Smooth muscle cell (in vitro differentiated cells): ENCODE measurements around the gene CTNND2. TPM values are rescaled to one million over a fixed set of nuclear protein-coding genes. Genes with fewer than 3 reads are reported as not detected.

ENCODE experiments used
- DNase-seq: peaks from one replicate; lab custom pipeline; 2025; ENCODE audit not compliant: unreplicated experiment; lab: John Stamatoyannopoulos, UW
- H2AFZ ChIP-seq: fragments of 200-600 bp; sonication (generic); 2 replicates; pipeline ENCODE4 v1.6.0; 2016; ENCODE audit warnings: antibody characterized with exemption, low read depth, mild to moderate bottlenecking
- H3F3A ChIP-seq: fragments of 200-600 bp; sonication (generic); 2 replicates; pipeline ENCODE4 v1.6.0; 2017; ENCODE audit warnings: antibody characterized with exemption, low read depth
- H3K27ac ChIP-seq: fragments of 200-600 bp; sonication (generic); 2 replicates; pipeline ENCODE4 v1.5.1; 2016; ENCODE audit warnings: low read depth, mild to moderate bottlenecking
- H3K27me3 ChIP-seq: fragments of 200-600 bp; sonication (generic); 2 replicates; pipeline ENCODE4 v1.6.1; 2016; ENCODE audit warnings: low read depth, mild to moderate bottlenecking
- H3K36me3 ChIP-seq: fragments of 200-600 bp; sonication (generic); 2 replicates; pipeline ENCODE4 v1.5.1; 2016; ENCODE audit warnings: low read depth
- H3K4me1 ChIP-seq: fragments of 200-600 bp; sonication (generic); 2 replicates; pipeline ENCODE4 v1.5.1; 2016; ENCODE audit warnings: low read depth
- H3K4me2 ChIP-seq: fragments of 200-600 bp; sonication (generic); 2 replicates; pipeline ENCODE4 v1.6.0; 2016; ENCODE audit warnings: mild to moderate bottlenecking
- H3K4me3 ChIP-seq: fragments of 200-600 bp; sonication (generic); 2 replicates; pipeline ENCODE4 v1.5.1; 2016; ENCODE audit warnings: mild to moderate bottlenecking
- H3K79me2 ChIP-seq: fragments of 200-600 bp; sonication (generic); 2 replicates; pipeline ENCODE4 v1.6.0; 2016; ENCODE audit warnings: low read depth, mild to moderate bottlenecking
- H3K9ac ChIP-seq: fragments of 200-600 bp; sonication (generic); 2 replicates; pipeline ENCODE4 v1.6.0; 2016; ENCODE audit warnings: low read depth
- H3K9me3 ChIP-seq: fragments of 200-600 bp; sonication (generic); replicated peaks from 2 replicates; pipeline ENCODE4 v1.5.1; 2016; ENCODE audit warnings: low read depth
- H4K20me1 ChIP-seq: fragments of 200-600 bp; sonication (generic); 2 replicates; pipeline ENCODE4 v1.6.0; 2016; ENCODE audit warnings: low read depth
- CTCF ChIP-seq: fragments of 200-600 bp; sonication (generic); IDR thresholded peaks from 2 replicates; pipeline ENCODE4 v1.5.1; 2017; ENCODE audit warnings: borderline replicate concordance, mild to moderate bottlenecking, antibody characterized with exemption; ENCODE audit not compliant: insufficient read depth, poor library complexity, severe bottlenecking
- WGBS: methylation state at CpG from one replicate; pipeline ENCODE4 v1.1.7; 2016; ENCODE audit warnings: low lambda C conversion rate; 5-methylcytosine and 5-hydroxymethylcytosine counted together
- polyA plus RNA-seq: library from polyadenylated mRNA; unstranded; fragments of >200 nt; fragmentation: Nextera tagmentation; extraction: Ambion mirVana; gene quantifications from 2 replicates; pipeline ENCODE4 v1.2.1, GENCODE V29; 2016
- total RNA-seq: library from RNA; depleted of rRNA; stranded (reverse); fragments of >200 nt; gene quantifications from 2 replicates; pipeline ENCODE4 v1.2.3, GENCODE V29; 2014

The CTNND2 gene
- total and polyA plus RNA-seq, 2 experiments from 2014 or later = 2.7 to 5.8 TPM

GRCh38 chr5:11675184-11675583, 229.1 kb downstream of the CTNND2 start:
- Histone ChIP-seq H3K27ac (no peak overlapping the region), H3K4me2 (no peak overlapping the region), H2AFZ (no peak overlapping the region), H3K4me3 (no peak overlapping the region), H3F3A (no peaks in the 10 kb centered on the region), H3K79me2 (no peaks in the 10 kb centered on the region), H3K9ac (no peak overlapping the region), H3K27me3 (no peaks in the 10 kb centered on the region), H3K9me3 (no peaks in the 10 kb centered on the region), H3K36me3 (no peaks in the 10 kb centered on the region), H4K20me1 (no peaks in the 10 kb centered on the region), H3K4me1 (no peaks in the 10 kb centered on the region)
- no peak for TF ChIP-seq CTCF
- no peak for DNase-seq
- 100% methylated on average over 2 of the region's 2 CpGs for WGBS

GRCh38 chr5:11672385-11673085, 231.7 kb downstream of the CTNND2 start:
- Histone ChIP-seq H3K9me3 (no peaks in the 10 kb centered on the region), H4K20me1 (no peaks in the 10 kb centered on the region), H2AFZ (no peak overlapping the region), H3K4me3 (no peak overlapping the region), H3K79me2 (no peaks in the 10 kb centered on the region), H3K27ac (no peak overlapping the region), H3K27me3 (no peaks in the 10 kb centered on the region), H3K4me1 (no peaks in the 10 kb centered on the region), H3K9ac (no peak overlapping the region), H3K4me2 (no peak overlapping the region), H3K36me3 (no peaks in the 10 kb centered on the region), H3F3A (no peaks in the 10 kb centered on the region)
- 95% methylated on average over 10 of the region's 10 CpGs for WGBS
- TF ChIP-seq CTCF = no peak
- no peak for DNase-seq

- Histone ChIP-seq H3K9ac (no peak overlapping the region), H4K20me1 (no peaks in the 10 kb centered on the region), H3K27me3 (no peaks in the 10 kb centered on the region), H3F3A (no peaks in the 10 kb centered on the region), H3K27ac (no peak overlapping the region), H3K9me3 (no peaks in the 10 kb centered on the region), H3K4me3 (no peak overlapping the region), H3K79me2 (no peaks in the 10 kb centered on the region), H2AFZ (no peak overlapping the region), H3K4me2 (no peak overlapping the region), H3K36me3 (no peaks in the 10 kb centered on the region), H3K4me1 (no peaks in the 10 kb centered on the region)
- TF ChIP-seq CTCF = no peak
- DNase-seq = no peak
- WGBS = 49% methylated on average over 5 of the region's 5 CpGs
Observed at GRCh38 chr5:11658376-11658775, 245.9 kb downstream of the CTNND2 start.

- no peak overlapping the region for H3K4me2 ChIP-seq
- no peaks in the 10 kb centered on the region for H3K4me1 ChIP-seq
- H3K27ac ChIP-seq = no peak overlapping the region
- no peak overlapping the region for H3K4me3 ChIP-seq
- H3K27me3 ChIP-seq = no peaks in the 10 kb centered on the region
- no peak overlapping the region for H3K9ac ChIP-seq
- H3F3A ChIP-seq = no peaks in the 10 kb centered on the region
- no peaks in the 10 kb centered on the region for H3K79me2 ChIP-seq
- H3K36me3 ChIP-seq = no peaks in the 10 kb centered on the region
- TF ChIP-seq CTCF = no peak
- no peak overlapping the region for H2AFZ ChIP-seq
- no peak for DNase-seq
- H3K9me3 ChIP-seq = no peaks in the 10 kb centered on the region
- no peaks in the 10 kb centered on the region for H4K20me1 ChIP-seq
- WGBS = 93% methylated on average over 4 of the region's 4 CpGs
Observed at GRCh38 chr5:11656916-11657315, 247.3 kb downstream of the CTNND2 start.
